ENCODE results near the gene ZNF639.

ZNF639 gene

DNA sequence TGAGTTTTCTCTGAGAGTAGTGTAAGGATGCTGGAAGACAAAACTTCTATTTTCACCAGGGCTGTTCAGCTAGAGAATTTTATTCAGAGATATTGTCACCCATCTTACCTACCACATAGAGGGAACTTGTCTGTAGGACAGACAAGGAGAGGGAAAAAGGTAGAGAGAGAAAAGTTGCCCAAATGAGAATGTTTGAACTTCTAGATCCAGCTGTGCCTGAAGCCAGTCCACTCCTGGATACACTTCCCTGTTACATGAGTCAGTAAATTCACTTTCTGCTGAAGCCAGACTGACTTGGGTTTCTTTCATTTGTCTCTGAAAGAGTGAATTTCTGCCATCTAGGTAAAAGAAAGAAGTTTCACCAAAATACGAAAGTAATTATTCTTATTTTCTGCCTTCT is 44.7 kb upstream of the ZNF639 start:
- H3K27me3 ChIP-seq (replicated peaks; ENCODE audit: insufficient read depth, low read length) = no peaks in the 10 kb centered on the region
- H3K79me2 ChIP-seq (ENCODE audit: low read length) = no peaks in the 10 kb centered on the region
- no peak overlapping the region for H3K9ac ChIP-seq (ENCODE audit: low read length)
- H3K36me3 ChIP-seq (replicated peaks; ENCODE audit: insufficient read depth, low read length) = no peaks in the 10 kb centered on the region
- H3K4me2 ChIP-seq (ENCODE audit: low read depth, low read length) = no peak overlapping the region
- H3K9me2 ChIP-seq (replicated peaks; ENCODE audit: insufficient read depth, low read length) = no peaks in the 10 kb centered on the region
- no peaks in the 10 kb centered on the region for H4K20me1 ChIP-seq (ENCODE audit: insufficient read depth, low read length)
- no peak overlapping the region for H2AFZ ChIP-seq (ENCODE audit: low read length)
- no peak overlapping the region for H3K27ac ChIP-seq (ENCODE audit: low read length)
- DNase-seq = no peak
- TF ChIP-seq CTCF (IDR thresholded peaks at IDR 0.05; ENCODE audit: low read length) (no peak), EZH2phosphoT487 (IDR thresholded peaks at IDR 0.05; ENCODE audit: low read length) (no peak), EZH2 (optimal IDR thresholded peaks at IDR 0.05; ENCODE audit: low read depth, low read length) (no peak)
- no peaks in the 10 kb centered on the region for H3F3A ChIP-seq (ENCODE audit: insufficient read depth, low read length)
- no peaks in the 10 kb centered on the region for H3K9me3 ChIP-seq (replicated peaks; ENCODE audit: insufficient read depth, low read length)
- no peak overlapping the region for H3K4me3 ChIP-seq (ENCODE audit: low read length)
- H3K4me1 ChIP-seq (ENCODE audit: low read length) = no peaks in the 10 kb centered on the region

- H3K36me3 ChIP-seq (replicated peaks; ENCODE audit: insufficient read depth, low read length) = no peaks in the 10 kb centered on the region
- H2AFZ ChIP-seq (ENCODE audit: low read length) = no peak overlapping the region
- H3K27ac ChIP-seq (ENCODE audit: low read length) = no peak overlapping the region
- no peak overlapping the region for H3K4me2 ChIP-seq (ENCODE audit: low read depth, low read length)
- no peaks in the 10 kb centered on the region for H3K9me2 ChIP-seq (replicated peaks; ENCODE audit: insufficient read depth, low read length)
- H3K4me1 ChIP-seq (ENCODE audit: low read length) = no peaks in the 10 kb centered on the region
- no peak overlapping the region for H3K9ac ChIP-seq (ENCODE audit: low read length)
- no peaks in the 10 kb centered on the region for H3K9me3 ChIP-seq (replicated peaks; ENCODE audit: insufficient read depth, low read length)
- DNase-seq = no peak
- no peak overlapping the region for H3K4me3 ChIP-seq (ENCODE audit: low read length)
- no peaks in the 10 kb centered on the region for H3F3A ChIP-seq (ENCODE audit: insufficient read depth, low read length)
- TF ChIP-seq EZH2phosphoT487 (IDR thresholded peaks at IDR 0.05; ENCODE audit: low read length) (no peak), EZH2 (optimal IDR thresholded peaks at IDR 0.05; ENCODE audit: low read depth, low read length) (no peak), CTCF (IDR thresholded peaks at IDR 0.05; ENCODE audit: low read length) (no peak)
- no peaks in the 10 kb centered on the region for H3K27me3 ChIP-seq (replicated peaks; ENCODE audit: insufficient read depth, low read length)
- no peaks in the 10 kb centered on the region for H3K79me2 ChIP-seq (ENCODE audit: low read length)
- H4K20me1 ChIP-seq (ENCODE audit: insufficient read depth, low read length) = no peaks in the 10 kb centered on the region
These were observed 43.7 kb upstream of the ZNF639 start for GRCh38 chr3:179278932-179279693.

DNA sequence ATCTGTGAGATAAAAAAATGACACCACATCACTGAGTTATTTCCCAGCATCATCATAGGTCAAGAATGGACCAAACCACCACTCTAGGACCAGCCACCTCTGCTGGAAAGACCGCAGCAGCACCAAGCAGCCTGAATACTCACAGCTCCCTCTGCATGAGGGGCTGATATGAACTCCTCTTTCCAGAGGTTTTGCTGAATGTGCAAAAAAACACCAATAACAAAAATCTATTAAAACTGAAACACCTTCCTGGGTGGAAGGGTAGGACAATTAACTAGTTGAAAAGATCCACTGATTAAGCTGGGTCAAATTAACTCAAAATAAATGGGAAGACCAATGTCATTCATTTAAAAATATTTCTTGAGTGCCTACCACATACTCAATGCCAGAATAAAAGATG is 43.0 kb upstream of the ZNF639 start:
- Histone ChIP-seq H3K9me2 (replicated peaks; ENCODE audit: insufficient read depth, low read length) (no peaks in the 10 kb centered on the region), H3K27me3 (replicated peaks; ENCODE audit: insufficient read depth, low read length) (no peaks in the 10 kb centered on the region), H3K9me3 (replicated peaks; ENCODE audit: insufficient read depth, low read length) (no peaks in the 10 kb centered on the region), H3K4me2 (ENCODE audit: low read depth, low read length) (no peak overlapping the region), H2AFZ (ENCODE audit: low read length) (no peak overlapping the region), H3K4me3 (ENCODE audit: low read length) (no peak overlapping the region), H3K4me1 (ENCODE audit: low read length) (no peaks in the 10 kb centered on the region), H3K36me3 (replicated peaks; ENCODE audit: insufficient read depth, low read length) (no peaks in the 10 kb centered on the region), H3F3A (ENCODE audit: insufficient read depth, low read length) (no peaks in the 10 kb centered on the region), H3K79me2 (ENCODE audit: low read length) (no peaks in the 10 kb centered on the region), H3K27ac (ENCODE audit: low read length) (no peak overlapping the region), H3K9ac (ENCODE audit: low read length) (no peak overlapping the region), H4K20me1 (ENCODE audit: insufficient read depth, low read length) (no peaks in the 10 kb centered on the region)
- TF ChIP-seq EZH2 (optimal IDR thresholded peaks at IDR 0.05; ENCODE audit: low read depth, low read length) = no peak
- TF ChIP-seq EZH2phosphoT487 (IDR thresholded peaks at IDR 0.05; ENCODE audit: low read length) = no peak
- no peak for TF ChIP-seq CTCF (IDR thresholded peaks at IDR 0.05; ENCODE audit: low read length)
- DNase-seq = no peak

All from MM.1S (cell line).